ENCODE data around the gene LTB4R2. TPM values are rescaled to one million over a fixed set of nuclear protein-coding genes. Genes with fewer than 3 reads are reported as not detected.

The LTB4R2 gene
- total RNA-seq, 2 donors from 2014 or later, result 19.5 to 27.3 TPM

- no peaks in the 10 kb centered on the region for H3K36me3 ChIP-seq
- no peak overlapping the region for H3K4me3 ChIP-seq
- WGBS, result 87% methylated on average over 3 of the region's 3 CpGs
- intact Hi-C loops (cut with DNase I), result no loop called here
- H3K27ac ChIP-seq, result no peak overlapping the region
- H3K4me1 ChIP-seq (replicated peaks), result no peaks in the 10 kb centered on the region
- H3K27me3 ChIP-seq (replicated peaks; ENCODE audit: insufficient read depth), result peaks cover 4% of the 10 kb centered on the region
- H3K9me3 ChIP-seq, result no peaks in the 10 kb centered on the region
- TF ChIP-seq CTCF (IDR thresholded peaks at IDR 0.05) (no peak), POLR2A (IDR thresholded peaks at IDR 0.05) (no peak), POLR2AphosphoS5 (IDR thresholded peaks at IDR 0.05) (no peak)
- no peak for DNase-seq (ENCODE audit: low spot score)
These were observed 7.4 kb downstream of the LTB4R2 start for GRCh38 chr14:24317141-24317928.

DNA sequence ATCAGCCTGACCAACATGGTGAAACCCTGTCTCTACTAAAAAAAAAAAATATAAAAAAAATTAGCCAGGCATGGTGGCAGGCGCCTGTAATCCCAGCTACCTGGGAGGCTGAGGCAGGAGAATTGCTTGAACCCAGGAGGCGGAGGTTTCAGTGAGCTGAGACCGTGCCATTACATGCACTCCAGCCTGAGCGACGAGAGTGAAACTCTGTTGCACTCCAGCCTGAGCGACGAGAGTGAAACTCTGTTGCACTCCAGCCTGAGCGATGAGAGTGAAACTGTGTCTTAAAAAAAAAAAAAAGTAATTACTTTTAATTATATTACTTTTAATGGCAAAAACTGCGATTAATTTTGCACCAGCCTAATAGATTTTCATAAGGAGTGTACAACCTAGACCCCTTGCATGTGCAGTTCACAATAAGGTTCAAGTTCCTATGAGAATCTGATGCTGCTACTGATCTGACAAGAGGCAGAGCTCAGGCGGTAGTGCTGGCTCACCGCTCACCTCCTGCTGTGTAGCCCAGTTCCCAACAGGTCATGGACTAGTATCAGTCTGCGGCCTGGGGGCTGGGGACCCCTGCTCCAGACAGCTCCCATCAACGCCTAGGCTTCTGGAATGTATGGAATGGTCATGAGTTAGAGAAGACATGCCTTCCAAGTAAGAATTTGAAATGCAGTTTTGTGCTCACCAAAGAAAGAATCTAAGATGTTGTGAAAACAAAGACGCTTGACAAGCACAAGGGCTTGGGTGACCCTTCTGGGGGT, 11.5 kb downstream of the LTB4R2 start:
- DNase-seq (ENCODE audit: low spot score), result no peak
- H3K9me3 ChIP-seq, result no peaks in the 10 kb centered on the region
- WGBS, result 85% methylated on average over 14 of the region's 14 CpGs
- intact Hi-C loops (cut with DNase I), result no loop called here
- H3K36me3 ChIP-seq, result no peaks in the 10 kb centered on the region
- peaks cover 4% of the 10 kb centered on the region for H3K27me3 ChIP-seq (replicated peaks; ENCODE audit: insufficient read depth)
- H3K4me1 ChIP-seq (replicated peaks), result no peaks in the 10 kb centered on the region
- H3K27ac ChIP-seq, result no peak overlapping the region
- H3K4me3 ChIP-seq, result no peak overlapping the region
- TF ChIP-seq POLR2AphosphoS5 (IDR thresholded peaks at IDR 0.05), result no peak
- no peak for TF ChIP-seq CTCF (IDR thresholded peaks at IDR 0.05)
- TF ChIP-seq POLR2A (IDR thresholded peaks at IDR 0.05), result no peak

DNA sequence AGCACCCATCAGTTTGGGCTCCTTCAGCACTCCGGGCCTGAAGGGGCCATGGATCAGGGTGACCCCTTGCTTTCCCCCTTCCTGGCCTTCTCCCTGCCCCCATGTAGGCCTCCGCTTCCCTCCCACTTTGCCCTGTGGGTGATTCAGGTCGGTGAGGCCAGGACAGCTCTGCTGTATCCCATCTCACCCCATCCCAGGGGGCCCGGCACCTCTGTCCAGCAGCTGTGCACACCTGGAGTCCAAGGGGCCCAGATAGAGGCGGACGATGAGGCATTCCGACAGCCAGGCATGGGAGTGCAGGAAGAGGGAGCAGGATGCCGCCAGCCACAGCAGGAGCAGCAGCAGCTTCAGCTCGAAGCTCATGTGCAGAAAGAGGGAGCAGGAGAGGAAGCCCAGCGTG, 12.7 kb downstream of the LTB4R2 start:
- TF ChIP-seq CTCF (IDR thresholded peaks at IDR 0.05), result no peak
- TF ChIP-seq POLR2AphosphoS5 (IDR thresholded peaks at IDR 0.05), result no peak
- no peak for TF ChIP-seq POLR2A (IDR thresholded peaks at IDR 0.05)
- intact Hi-C loops (cut with DNase I), result no loop called here

DNA sequence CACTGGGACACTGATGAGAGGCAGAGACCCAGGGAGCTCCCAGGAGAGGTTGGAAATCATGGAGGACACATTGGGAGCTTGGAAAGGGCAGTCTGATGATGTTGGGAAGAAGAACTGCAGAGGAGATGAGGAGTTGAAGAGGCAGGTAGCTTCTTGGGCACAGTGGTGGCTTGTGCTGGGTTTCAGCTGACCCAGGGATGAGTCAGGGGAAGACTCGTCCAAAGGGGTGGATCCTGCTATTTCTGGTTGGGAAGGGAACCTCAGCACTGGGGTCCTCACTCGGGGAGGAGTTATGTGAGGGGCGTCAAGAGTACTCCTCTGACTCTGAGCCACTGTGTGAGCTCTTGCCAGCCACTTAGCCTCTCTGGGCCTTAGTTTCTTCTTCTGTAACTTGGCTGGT, 13.4 kb downstream of the LTB4R2 start:
- Histone ChIP-seq H3K9me3 (no peaks in the 10 kb centered on the region), H3K4me3 (no peak overlapping the region), H3K27ac (no peak overlapping the region), H3K4me1 (replicated peaks) (no peaks in the 10 kb centered on the region), H3K27me3 (replicated peaks; ENCODE audit: insufficient read depth) (peaks cover 3% of the 10 kb centered on the region), H3K36me3 (no peaks in the 10 kb centered on the region)
- intact Hi-C loops (cut with DNase I), result no loop called here
- no peak for DNase-seq (ENCODE audit: low spot score)
- WGBS, result 64% methylated on average over 3 of the region's 3 CpGs
- TF ChIP-seq POLR2AphosphoS5 (IDR thresholded peaks at IDR 0.05), result no peak
- no peak for TF ChIP-seq POLR2A (IDR thresholded peaks at IDR 0.05)
- no peak for TF ChIP-seq CTCF (IDR thresholded peaks at IDR 0.05)

More for the DNA sequence above, 12.7 kb downstream of the LTB4R2 start:
- DNase-seq (ENCODE audit: low spot score), result no peak
- no peaks in the 10 kb centered on the region for H3K36me3 ChIP-seq
- H3K27me3 ChIP-seq (replicated peaks; ENCODE audit: insufficient read depth), result peaks cover 4% of the 10 kb centered on the region
- 70% methylated on average over 10 of the region's 10 CpGs for WGBS
- H3K27ac ChIP-seq, result no peak overlapping the region
- no peaks in the 10 kb centered on the region for H3K4me1 ChIP-seq (replicated peaks)
- no peak overlapping the region for H3K4me3 ChIP-seq
- no peaks in the 10 kb centered on the region for H3K9me3 ChIP-seq

Data from prostate gland (tissue), 2 donors.